HepG2 (cell line): ENCODE results near the gene ICAM5. TPM values are rescaled to one million over a fixed set of nuclear protein-coding genes. Genes with fewer than 3 reads are reported as not detected.
A peak's percentile ranks its signal among the peaks of the same experiment; 100 is the strongest.

Source experiments
- ATAC-seq: fragments of 200-7000 bp; cut with Tn5 transposase; 3 replicates; pipeline ENCODE4 v1.9.1; 2020; ENCODE audit warnings: mild to moderate bottlenecking, moderate library complexity
- BruUV-seq: library from RNA; stranded (reverse); fragments of 400-500 nt; replicated peaks from 2 replicates; lab custom pipeline; 2021; lab: Mats Ljungman, UMichigan
- CTCF ChIA-PET: fragments of 300-600 bp; formaldehyde crosslinking; extraction: SDS; loops from one replicate; lab custom pipeline; 2021; ENCODE audit warnings: low total read pairs, inconsistent platforms, low intra/inter-chr PET ratio; lab: Yijun Ruan, JAX
- POLR2A ChIA-PET: fragments of 350-600 bp; sonication (Branson Sonifier 250); formaldehyde crosslinking; loops from one replicate; lab custom pipeline; 2020; ENCODE audit warnings: antibody characterized with exemption, inconsistent platforms; lab: Yijun Ruan, JAX
- DNase-seq: peaks from one replicate; pipeline ENCODE4 v3.0.0-alpha.2; 2015; ENCODE audit warnings: low spot score
- FAIRE-seq: peaks from 3 replicates; lab custom pipeline; 2011; peaks lifted over from hg19 to GRCh38; lab: Jason Lieb, UNC
- H2AFZ ChIP-seq: one replicate; pipeline ENCODE4 v1.6.1; 2011; ENCODE audit warnings: low read length, inconsistent platforms
- H3K27ac ChIP-seq: fragments of 300-600 bp; 3 replicates; pipeline ENCODE4 v1.8.0; 2011; ENCODE audit warnings: mixed run types, mild to moderate bottlenecking, mixed read lengths, low read length, inconsistent platforms; ENCODE audit not compliant: insufficient read depth; ENCODE audit errors: extremely low read length
- H3K27me3 ChIP-seq, 2 experiments: fragments of 200-600 bp in 1 of 2; 2 replicates in 1 of 2; 3 replicates in 1 of 2; pipeline versions ENCODE4 v1.6.0 to v1.8.0; 2011; ENCODE audit warnings: low read length in 2 of 2, mild to moderate bottlenecking in 2 of 2, moderate library complexity in 2 of 2, inconsistent platforms in 1 of 2; ENCODE audit not compliant: insufficient read depth in 2 of 2, control insufficient read depth in 1 of 2
- H3K36me3 ChIP-seq, 2 experiments: fragments of 200-600 bp in 1 of 2; replicated peaks in 1 of 2; 2 replicates in 1 of 2; 3 replicates in 1 of 2; pipeline versions ENCODE4 v1.5.1 to v1.8.0; 2011; ENCODE audit warnings: low read length in 2 of 2, inconsistent platforms in 1 of 2; ENCODE audit not compliant: insufficient read depth in 2 of 2, control insufficient read depth in 1 of 2
- H3K4me1 ChIP-seq: 2 replicates; pipeline ENCODE4 v1.5.1; 2012; ENCODE audit warnings: low read length, inconsistent platforms; ENCODE audit not compliant: insufficient read depth
- H3K4me2 ChIP-seq: 2 replicates; pipeline ENCODE4 v1.6.0; 2011; ENCODE audit warnings: low read depth, low read length, inconsistent platforms
- H3K4me3 ChIP-seq, 3 experiments: fragments of 200-600 bp in 1 of 3; sonication (generic), shearing (Covaris generic) in 1 of 3; replicated peaks in 1 of 3; 2 replicates each; pipeline ENCODE4 v1.5.1; 2011 to 2016; ENCODE audit warnings: low read length in 3 of 3, inconsistent platforms in 2 of 3, low read depth in 2 of 3, mild to moderate bottlenecking in 2 of 3, control low read depth in 1 of 3, mixed read lengths in 1 of 3; ENCODE audit not compliant: insufficient read depth in 1 of 3
- H3K79me2 ChIP-seq: one replicate; pipeline ENCODE4 v1.6.1; 2011; ENCODE audit warnings: low read length, inconsistent platforms; ENCODE audit not compliant: insufficient read depth
- H3K9ac ChIP-seq: 2 replicates; pipeline ENCODE4 v1.6.0; 2011; ENCODE audit warnings: mild to moderate bottlenecking, low read depth, low read length, inconsistent platforms; ENCODE audit not compliant: insufficient read depth
- H3K9me3 ChIP-seq: 2 replicates; pipeline ENCODE4 v1.5.1; 2012; ENCODE audit warnings: mild to moderate bottlenecking, low read length
- H4K20me1 ChIP-seq: 2 replicates; pipeline ENCODE4 v1.6.0; 2011; ENCODE audit warnings: inconsistent platforms, mild to moderate bottlenecking, low read length, moderate library complexity; ENCODE audit not compliant: insufficient read depth
- NONO ChIP-seq, 2 experiments: fragments of 450-650 bp in 1 of 2; sonication (generic) in 1 of 2; formaldehyde crosslinking in 1 of 2; IDR thresholded peaks in 1 of 2; conservative IDR thresholded peaks in 1 of 2; 2 replicates each; pipeline versions ENCODE4 v1.6.1 to v1.8.0; 2017 to 2022; ENCODE audit warnings: mild to moderate bottlenecking in 1 of 2, missing genetic modification reagents in 1 of 2, moderate library complexity in 1 of 2
- PPARG ChIP-seq: conservative IDR thresholded peaks from 2 replicates; pipeline ENCODE4 v1.6.1; 2016; ENCODE audit warnings: missing biosample characterization, missing genetic modification reagents
- ZNF687 ChIP-seq: sonication (generic); formaldehyde crosslinking; IDR thresholded peaks from 2 replicates; pipeline ENCODE4 v1.5.1; 2020; ENCODE audit warnings: mild to moderate bottlenecking, missing genetic modification reagents, moderate library complexity
- WGBS: methylation state at CpG from one replicate; pipeline ENCODE4 v1.1.6; 2017; ENCODE audit warnings: low lambda C conversion rate; 5-methylcytosine and 5-hydroxymethylcytosine counted together
- in situ Hi-C: cut with HindIII; loops from 2 replicates; pipeline ENCODE4 v1.10.0; 2017; ENCODE audit warnings: low pct_unique_long_range_greater_than_20kb; ENCODE audit not compliant: extremely low pct_ligation_motif_present
- intact Hi-C: fragments of 100-400 bp; cut with micrococcal nuclease; formaldehyde crosslinking; loops from one replicate; pipeline ENCODE4 v1.10.0; 2022; ENCODE audit not compliant: unreplicated experiment
- polyA plus RNA-seq, 8 experiments: library from polyadenylated mRNA; depleted of rRNA in 3 of 8; stranded (reverse) in 7 of 8; unstranded in 1 of 8; fragments of >200 nt; fragmentation: Illumina TruSeq in 4 of 8; extraction: Trizol in 4 of 8; gene quantifications; 2 replicates each; pipeline versions ENCODE4 v1.2.1 to v1.2.3, GENCODE V29; 2011 to 2016; ENCODE audit warnings: low read depth in 4 of 8, missing spikeins in 1 of 8, mixed read lengths in 1 of 8; ENCODE audit not compliant: insufficient read depth in 1 of 8
- total RNA-seq, 5 experiments: library from RNA; depleted of rRNA; stranded (reverse); fragments of >200 nt; fragmentation: Illumina TruSeq; extraction: Trizol; gene quantifications; 2 replicates each; pipeline ENCODE4 v1.2.3, GENCODE V29; 2016; ENCODE audit warnings: low read depth in 1 of 5
- TF ChIP-seq, protein P1 (sequence below): sonication (generic); formaldehyde crosslinking; IDR thresholded peaks from 2 replicates; pipeline ENCODE4 v1.9.0; 2021; ENCODE audit warnings: mild to moderate bottlenecking, missing genetic modification reagents
- TF ChIP-seq, protein P2 (sequence below): sonication (generic); formaldehyde crosslinking; IDR thresholded peaks from 2 replicates; pipeline ENCODE4 v1.9.0; 2022; ENCODE audit warnings: missing genetic modification reagents, mild to moderate bottlenecking, borderline replicate concordance

Gene ICAM5
- total and polyA plus RNA-seq, 2 of the 13 experiments (the other 11 are each of a cell fraction or from before 2014, with no cell fraction given) = 0.46 to 1.6 TPM

GRCh38 chr19:10291554-10292205, 1.9 kb downstream of the ICAM5 start (continued):
- TF ChIP-seq, protein P1, sequence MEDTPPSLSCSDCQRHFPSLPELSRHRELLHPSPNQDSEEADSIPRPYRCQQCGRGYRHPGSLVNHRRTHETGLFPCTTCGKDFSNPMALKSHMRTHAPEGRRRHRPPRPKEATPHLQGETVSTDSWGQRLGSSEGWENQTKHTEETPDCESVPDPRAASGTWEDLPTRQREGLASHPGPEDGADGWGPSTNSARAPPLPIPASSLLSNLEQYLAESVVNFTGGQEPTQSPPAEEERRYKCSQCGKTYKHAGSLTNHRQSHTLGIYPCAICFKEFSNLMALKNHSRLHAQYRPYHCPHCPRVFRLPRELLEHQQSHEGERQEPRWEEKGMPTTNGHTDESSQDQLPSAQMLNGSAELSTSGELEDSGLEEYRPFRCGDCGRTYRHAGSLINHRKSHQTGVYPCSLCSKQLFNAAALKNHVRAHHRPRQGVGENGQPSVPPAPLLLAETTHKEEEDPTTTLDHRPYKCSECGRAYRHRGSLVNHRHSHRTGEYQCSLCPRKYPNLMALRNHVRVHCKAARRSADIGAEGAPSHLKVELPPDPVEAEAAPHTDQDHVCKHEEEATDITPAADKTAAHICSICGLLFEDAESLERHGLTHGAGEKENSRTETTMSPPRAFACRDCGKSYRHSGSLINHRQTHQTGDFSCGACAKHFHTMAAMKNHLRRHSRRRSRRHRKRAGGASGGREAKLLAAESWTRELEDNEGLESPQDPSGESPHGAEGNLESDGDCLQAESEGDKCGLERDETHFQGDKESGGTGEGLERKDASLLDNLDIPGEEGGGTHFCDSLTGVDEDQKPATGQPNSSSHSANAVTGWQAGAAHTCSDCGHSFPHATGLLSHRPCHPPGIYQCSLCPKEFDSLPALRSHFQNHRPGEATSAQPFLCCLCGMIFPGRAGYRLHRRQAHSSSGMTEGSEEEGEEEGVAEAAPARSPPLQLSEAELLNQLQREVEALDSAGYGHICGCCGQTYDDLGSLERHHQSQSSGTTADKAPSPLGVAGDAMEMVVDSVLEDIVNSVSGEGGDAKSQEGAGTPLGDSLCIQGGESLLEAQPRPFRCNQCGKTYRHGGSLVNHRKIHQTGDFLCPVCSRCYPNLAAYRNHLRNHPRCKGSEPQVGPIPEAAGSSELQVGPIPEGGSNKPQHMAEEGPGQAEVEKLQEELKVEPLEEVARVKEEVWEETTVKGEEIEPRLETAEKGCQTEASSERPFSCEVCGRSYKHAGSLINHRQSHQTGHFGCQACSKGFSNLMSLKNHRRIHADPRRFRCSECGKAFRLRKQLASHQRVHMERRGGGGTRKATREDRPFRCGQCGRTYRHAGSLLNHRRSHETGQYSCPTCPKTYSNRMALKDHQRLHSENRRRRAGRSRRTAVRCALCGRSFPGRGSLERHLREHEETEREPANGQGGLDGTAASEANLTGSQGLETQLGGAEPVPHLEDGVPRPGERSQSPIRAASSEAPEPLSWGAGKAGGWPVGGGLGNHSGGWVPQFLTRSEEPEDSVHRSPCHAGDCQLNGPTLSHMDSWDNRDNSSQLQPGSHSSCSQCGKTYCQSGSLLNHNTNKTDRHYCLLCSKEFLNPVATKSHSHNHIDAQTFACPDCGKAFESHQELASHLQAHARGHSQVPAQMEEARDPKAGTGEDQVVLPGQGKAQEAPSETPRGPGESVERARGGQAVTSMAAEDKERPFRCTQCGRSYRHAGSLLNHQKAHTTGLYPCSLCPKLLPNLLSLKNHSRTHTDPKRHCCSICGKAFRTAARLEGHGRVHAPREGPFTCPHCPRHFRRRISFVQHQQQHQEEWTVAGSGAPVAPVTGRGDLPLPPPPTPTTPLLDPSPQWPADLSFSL = no peak
- TF ChIP-seq NONO (IDR thresholded peaks at IDR 0.05) = no peak
- 0 out of 2 replicates have a peak, but pooled peaks have one; percentile 26 for TF ChIP-seq NONO (CRISPR knock-in tag; conservative IDR thresholded peaks at IDR 0.05)

DNA sequence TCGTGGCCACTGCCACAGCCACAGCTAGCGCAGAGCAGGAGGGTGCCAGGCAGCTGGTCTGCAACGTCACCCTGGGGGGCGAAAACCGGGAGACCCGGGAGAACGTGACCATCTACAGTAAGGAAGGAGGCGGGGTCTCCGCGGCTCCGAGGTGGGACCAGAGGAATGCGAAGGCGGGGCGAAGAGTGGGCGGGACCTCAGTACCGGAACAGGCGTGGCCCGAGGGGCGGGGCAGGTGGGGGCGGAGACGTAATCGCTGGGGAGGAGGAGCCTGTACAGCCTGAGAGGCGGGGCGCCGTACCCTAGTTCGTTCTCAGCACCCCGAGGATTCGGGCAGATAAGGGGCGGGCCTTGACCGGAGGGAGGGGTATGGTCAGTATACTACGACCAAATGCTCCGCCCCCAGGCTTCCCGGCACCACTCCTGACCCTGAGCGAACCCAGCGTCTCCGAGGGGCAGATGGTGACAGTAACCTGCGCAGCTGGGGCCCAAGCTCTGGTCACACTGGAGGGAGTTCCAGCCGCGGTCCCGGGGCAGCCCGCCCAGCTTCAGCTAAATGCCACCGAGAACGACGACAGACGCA, 2.5 kb downstream of the ICAM5 start:
- Histone ChIP-seq H3K4me3 (peak overlapping the region; percentile 52 to 79 (median 62)), H3K27me3 (peaks cover 0 to 20% of the 10 kb centered on the region in 2 experiments; a peak in 3 of 5 replicates), H4K20me1 (no peaks in the 10 kb centered on the region), H3K9me3 (no peaks in the 10 kb centered on the region), H3K27ac (no peak overlapping the region), H2AFZ (no peak overlapping the region), H3K36me3 (no peaks in the 10 kb centered on the region), H3K4me2 (peak overlapping the region; percentile 97), H3K9ac (peak overlapping the region; percentile 31; the same call in 1 of the 2 replicates), H3K79me2 (no peaks in the 10 kb centered on the region), H3K4me1 (peaks cover 64% of the 10 kb centered on the region)
- CTCF ChIA-PET = no interaction called here
- DNase-seq = peak; percentile 27
- no peak for FAIRE-seq
- in situ Hi-C loops (no loop called here), intact Hi-C loops (loop anchor here (2.0 kb wide), 1 partner anchor 41 kb away; the partner anchor contains the start of gene RAVER1)
- POLR2A ChIA-PET = interaction anchor here (4.1 to 7.3 kb wide), 2 partner anchors 20 to 42 kb away, joined by 55 to 149 read pairs; partner anchors contain the start of genes ICAM1 and RAVER1
- no TSS peak for BruUV-seq
- WGBS = 53% methylated on average over 33 of the region's 45 CpGs
- peak; percentile 8 for ATAC-seq
- TF ChIP-seq, protein P2, sequence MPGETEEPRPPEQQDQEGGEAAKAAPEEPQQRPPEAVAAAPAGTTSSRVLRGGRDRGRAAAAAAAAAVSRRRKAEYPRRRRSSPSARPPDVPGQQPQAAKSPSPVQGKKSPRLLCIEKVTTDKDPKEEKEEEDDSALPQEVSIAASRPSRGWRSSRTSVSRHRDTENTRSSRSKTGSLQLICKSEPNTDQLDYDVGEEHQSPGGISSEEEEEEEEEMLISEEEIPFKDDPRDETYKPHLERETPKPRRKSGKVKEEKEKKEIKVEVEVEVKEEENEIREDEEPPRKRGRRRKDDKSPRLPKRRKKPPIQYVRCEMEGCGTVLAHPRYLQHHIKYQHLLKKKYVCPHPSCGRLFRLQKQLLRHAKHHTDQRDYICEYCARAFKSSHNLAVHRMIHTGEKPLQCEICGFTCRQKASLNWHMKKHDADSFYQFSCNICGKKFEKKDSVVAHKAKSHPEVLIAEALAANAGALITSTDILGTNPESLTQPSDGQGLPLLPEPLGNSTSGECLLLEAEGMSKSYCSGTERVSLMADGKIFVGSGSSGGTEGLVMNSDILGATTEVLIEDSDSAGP (CRISPR knock-in tag) = peak; percentile 31; the same call in 1 of the 2 replicates
- no peak; the same call in 1 of the 2 replicates for TF ChIP-seq ZNF687 (CRISPR knock-in tag)
- TF ChIP-seq PPARG (CRISPR knock-in tag) = no peak
